ENCODE measurements around the gene RHOT2.

DNA sequence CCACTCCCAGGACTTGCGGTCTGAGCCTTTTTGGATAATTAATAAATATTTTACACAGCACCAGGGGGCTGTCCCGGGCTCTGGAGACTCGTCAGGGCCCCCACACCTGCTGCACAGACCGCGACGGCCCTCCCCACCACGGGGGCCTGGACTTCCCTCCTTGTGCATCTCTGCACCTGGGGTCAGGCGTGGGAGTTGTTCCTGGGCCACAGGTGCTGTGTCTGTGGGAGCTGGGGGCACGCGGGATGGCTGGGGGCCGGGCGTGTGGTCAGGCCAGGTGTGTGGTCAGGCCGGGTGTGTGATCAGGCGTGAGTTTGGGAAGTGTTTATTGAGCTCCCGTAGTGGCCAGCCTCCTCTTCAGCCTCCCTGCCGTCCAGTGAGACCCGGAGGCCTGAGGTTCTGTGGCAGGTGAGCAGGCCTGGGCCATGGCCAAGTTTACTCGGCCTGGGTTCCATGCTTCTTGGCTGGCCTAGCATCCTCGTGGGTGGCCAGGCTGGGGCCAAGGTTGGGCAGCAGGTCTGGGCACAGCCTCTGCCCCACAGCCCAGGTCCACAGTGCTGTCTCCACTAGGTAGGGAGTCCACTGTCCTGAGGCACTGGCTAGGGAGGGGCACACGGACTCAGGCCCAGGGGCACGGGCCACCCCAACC, 10.4 kb downstream of the RHOT2 start:
- TF ChIP-seq, protein P1, sequence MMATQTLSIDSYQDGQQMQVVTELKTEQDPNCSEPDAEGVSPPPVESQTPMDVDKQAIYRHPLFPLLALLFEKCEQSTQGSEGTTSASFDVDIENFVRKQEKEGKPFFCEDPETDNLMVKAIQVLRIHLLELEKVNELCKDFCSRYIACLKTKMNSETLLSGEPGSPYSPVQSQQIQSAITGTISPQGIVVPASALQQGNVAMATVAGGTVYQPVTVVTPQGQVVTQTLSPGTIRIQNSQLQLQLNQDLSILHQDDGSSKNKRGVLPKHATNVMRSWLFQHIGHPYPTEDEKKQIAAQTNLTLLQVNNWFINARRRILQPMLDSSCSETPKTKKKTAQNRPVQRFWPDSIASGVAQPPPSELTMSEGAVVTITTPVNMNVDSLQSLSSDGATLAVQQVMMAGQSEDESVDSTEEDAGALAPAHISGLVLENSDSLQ (IDR thresholded peaks at IDR 0.05), result no peak
- TF ChIP-seq FOXM1 (IDR thresholded peaks at IDR 0.05; ENCODE audit: borderline replicate concordance), result no peak
- no peak for TF ChIP-seq SP1 (IDR thresholded peaks at IDR 0.05)
- TF ChIP-seq SUZ12 (IDR thresholded peaks at IDR 0.05), result no peak
- TF ChIP-seq FOXA1 (IDR thresholded peaks at IDR 0.05), result no peak
- TF ChIP-seq ELF4 (IDR thresholded peaks at IDR 0.05), result no peak
- TF ChIP-seq CTBP1 (IDR thresholded peaks at IDR 0.05; ENCODE audit: borderline replicate concordance), result no peak

All from HEK293T (cell line).